ENCODE data around the gene PATL2. TPM values are rescaled to one million over a fixed set of nuclear protein-coding genes. Genes with fewer than 3 reads are reported as not detected.
"Not testable (repeated sequence)": the region's sequence is repeated elsewhere in the genome, so short reads cannot be mapped to it uniquely, and the experiment has no call there.

Gene PATL2
- total RNA-seq, 2 experiments from 2014 or later = 17.4 to 21.9 TPM

GRCh38 chr15:44706401-44706800 is 4.7 kb downstream of the PATL2 start:
- peaks cover 39% of the 10 kb centered on the region for H3K4me1 Mint-ChIP-seq (ENCODE audit: low read depth)
- H3K4me3 ChIP-seq (ENCODE audit: low read length) = no peak overlapping the region
- H3K36me3 Mint-ChIP-seq (ENCODE audit: low read depth) = peaks cover 33% of the 10 kb centered on the region
- H3K27me3 Mint-ChIP-seq = no peaks in the 10 kb centered on the region
- CTCF ChIA-PET = interaction anchor here (1.6 to 4.6 kb wide), 2 partner anchors 43 to 724 kb away, joined by 3 to 27 read pairs; partner anchors contain the start of gene SPG11
- intact Hi-C loops (cut with DNase I, micrococcal nuclease) = no loop called here
- no peak overlapping the region for H3K27ac Mint-ChIP-seq
- no peak for DNase-seq
- peaks cover 23% of the 10 kb centered on the region for H3K4me1 ChIP-seq (ENCODE audit: insufficient read depth, low read length)
- H3K9me3 Mint-ChIP-seq = peaks cover 6% of the 10 kb centered on the region
- no peak overlapping the region for H3K27ac ChIP-seq (ENCODE audit: low read depth in 1 of 2, low read length in 2 of 2)
- H3K27me3 ChIP-seq (ENCODE audit: control insufficient read depth in 1 of 2, insufficient read depth in 2 of 2, low read length in 2 of 2) = no peaks in the 10 kb centered on the region
- POLR2A ChIA-PET = interaction anchor here (18.4 to 38.3 kb wide), 2 partner anchors 23 to 38 kb away, joined by 2107 to 4232 read pairs; partner anchors contain the start of genes SPG11 and TRIM69
- H3K36me3 ChIP-seq (ENCODE audit: insufficient read depth, low read length) = peaks cover 6% of the 10 kb centered on the region
- no peak overlapping the region for H3K4me3 Mint-ChIP-seq
- ATAC-seq (ENCODE audit: poor library complexity) = no peak
- no peak for TF ChIP-seq CTCF (IDR thresholded peaks at IDR 0.05)
- peaks cover 0 to 5% of the 10 kb centered on the region in 2 experiments for H3K9me3 ChIP-seq (ENCODE audit: control insufficient read depth in 1 of 2, insufficient read depth in 1 of 2, low read length in 2 of 2)

GRCh38 chr15:44705986-44706385 is 5.1 kb downstream of the PATL2 start:
- H3K36me3 Mint-ChIP-seq (ENCODE audit: low read depth) = peaks cover 29% of the 10 kb centered on the region
- H3K9me3 ChIP-seq (ENCODE audit: control insufficient read depth in 1 of 2, insufficient read depth in 1 of 2, low read length in 2 of 2) = peaks cover 0 to 5% of the 10 kb centered on the region in 2 experiments
- no peak overlapping the region for H3K27ac ChIP-seq (ENCODE audit: low read depth in 1 of 2, low read length in 2 of 2)
- peaks cover 23% of the 10 kb centered on the region for H3K4me1 ChIP-seq (ENCODE audit: insufficient read depth, low read length)
- H3K9me3 Mint-ChIP-seq = peaks cover 7% of the 10 kb centered on the region
- no peaks in the 10 kb centered on the region for H3K27me3 ChIP-seq (ENCODE audit: control insufficient read depth in 1 of 2, insufficient read depth in 2 of 2, low read length in 2 of 2)
- no peak for TF ChIP-seq CTCF (IDR thresholded peaks at IDR 0.05)
- CTCF ChIA-PET = interaction anchor here (1.6 to 4.6 kb wide), 2 partner anchors 43 to 725 kb away, joined by 3 to 27 read pairs; partner anchors contain the start of gene SPG11
- no peak overlapping the region for H3K27ac Mint-ChIP-seq
- H3K4me3 ChIP-seq (ENCODE audit: low read length) = no peak overlapping the region
- no peak for ATAC-seq (ENCODE audit: poor library complexity)
- no peaks in the 10 kb centered on the region for H3K27me3 Mint-ChIP-seq
- POLR2A ChIA-PET = interaction anchor here (18.4 to 38.3 kb wide), 2 partner anchors 23 to 37 kb away, joined by 2107 to 4232 read pairs; partner anchors contain the start of genes SPG11 and TRIM69
- DNase-seq = no peak
- H3K36me3 ChIP-seq (ENCODE audit: insufficient read depth, low read length) = peaks cover 6% of the 10 kb centered on the region
- H3K4me1 Mint-ChIP-seq (ENCODE audit: low read depth) = peaks cover 34% of the 10 kb centered on the region
- intact Hi-C loops (cut with DNase I, micrococcal nuclease) = no loop called here
- no peak overlapping the region for H3K4me3 Mint-ChIP-seq

- H3K4me3 ChIP-seq (ENCODE audit: low read length); H3K27ac Mint-ChIP-seq; H3K4me3 Mint-ChIP-seq; H3K27me3 Mint-ChIP-seq; H3K27ac ChIP-seq (ENCODE audit: low read depth in 1 of 2, low read length in 2 of 2); H3K9me3 ChIP-seq (ENCODE audit: control insufficient read depth in 1 of 2, insufficient read depth in 1 of 2, low read length in 2 of 2); intact Hi-C loops (cut with DNase I, micrococcal nuclease); H3K36me3 ChIP-seq (ENCODE audit: insufficient read depth, low read length); H3K4me1 ChIP-seq (ENCODE audit: insufficient read depth, low read length); DNase-seq; H3K27me3 ChIP-seq (ENCODE audit: control insufficient read depth in 1 of 2, insufficient read depth in 2 of 2, low read length in 2 of 2); H3K36me3 Mint-ChIP-seq (ENCODE audit: low read depth); ATAC-seq (ENCODE audit: poor library complexity): not testable (repeated sequence)
- Mint-ChIP-seq H3K4me1 (ENCODE audit: low read depth) (peaks cover 14% of the 10 kb centered on the region), H3K9me3 (peaks cover 11% of the 10 kb centered on the region)
- CTCF ChIA-PET = interaction anchor here (2.1 kb wide), 1 partner anchor 24 kb away, joined by 5 read pairs; no protein-coding TSS in a partner anchor
- POLR2A ChIA-PET = interaction anchor here (1.3 kb wide), 1 partner anchor 28 kb away, joined by 3 read pairs; no protein-coding TSS in a partner anchor
Measured at GRCh38 chr15:44700676-44701075, 10.4 kb downstream of the PATL2 start.

All from CD4-positive, alpha-beta T cell (primary cell).